MM.1S (cell line): ENCODE data around the gene TMPRSS5.

Experiments used
- CTCF ChIP-seq: fragments of 300-600 bp; sonication (generic); IDR thresholded peaks from 2 replicates; pipeline ENCODE4 v1.5.1; 2016; ENCODE audit warnings: antibody characterized with exemption, low read length, mixed read lengths
- EZH2phosphoT487 ChIP-seq: fragments of 300-600 bp; sonication (generic); IDR thresholded peaks from 2 replicates; pipeline ENCODE4 v1.6.1; 2018; ENCODE audit warnings: antibody characterized with exemption, low read length

- TF ChIP-seq EZH2phosphoT487 (no peak), CTCF (no peak)
These were observed 62.4 kb downstream of the TMPRSS5 start for GRCh38 chr11:113643701-113644100.
